H1 (cell line): ENCODE data around the gene CDC42BPB.

Source experiments
- JUN ChIP-seq: IDR thresholded peaks from 2 replicates; pipeline ENCODE4 v1.6.1; 2011; ENCODE audit warnings: low read depth, mild to moderate bottlenecking, improper control_type of control experiment, low read length
- POLR2A ChIP-seq, 2 experiments: IDR thresholded peaks; 1 replicate in 1 of 2; 2 replicates in 1 of 2; pipeline ENCODE4 v1.6.1; 2011; ENCODE audit warnings: low read depth in 2 of 2, low read length in 2 of 2, mild to moderate bottlenecking in 2 of 2; ENCODE audit errors: control extremely low read depth in 1 of 2
- POLR2AphosphoS5 ChIP-seq: IDR thresholded peaks from 2 replicates; pipeline ENCODE4 v1.6.1; 2011; ENCODE audit warnings: low read depth, low read length

DNA sequence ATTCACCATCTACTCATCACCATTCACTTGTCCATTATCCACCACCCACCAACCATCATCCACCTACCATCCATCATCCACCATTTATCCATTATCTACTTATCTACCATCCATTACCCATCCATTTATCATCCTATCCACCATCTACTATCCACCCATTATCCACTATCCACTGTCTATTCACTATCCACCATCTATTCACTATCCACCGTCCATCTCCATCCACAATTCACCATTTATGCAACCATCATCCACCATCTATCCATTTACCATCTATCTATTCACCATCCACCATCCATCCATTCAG lies 136.4 kb downstream of the CDC42BPB start:
- TF ChIP-seq POLR2AphosphoS5 (no peak), JUN (no peak), POLR2A (IDR thresholded peaks at IDR 0.05; ENCODE audit: control extremely low read depth in 1 of 2, low read depth in 2 of 2, low read length in 2 of 2) (no peak)
